ENCODE results near the gene SLC12A8.

DNA sequence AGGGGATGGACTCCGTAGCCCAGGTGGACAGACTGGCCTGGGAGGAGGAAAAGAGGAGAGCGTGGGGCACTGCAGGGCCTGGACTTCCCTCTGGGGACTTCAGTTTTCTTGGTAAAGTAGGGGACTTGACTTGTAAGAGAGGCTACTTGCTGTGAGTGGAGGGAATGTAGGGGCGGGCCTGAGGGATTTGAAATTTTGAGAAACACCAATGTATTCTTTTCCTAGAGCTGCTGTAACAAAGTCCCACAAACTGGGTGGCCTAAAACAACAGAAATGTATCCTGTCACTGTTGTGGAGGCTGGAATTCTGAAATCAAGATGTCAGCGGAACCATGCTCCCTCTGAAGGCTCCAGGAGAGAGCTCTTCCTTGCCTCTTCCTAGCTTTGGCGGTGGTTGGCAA, 150.9 kb downstream of the SLC12A8 start:
- no peak for TF ChIP-seq TAF1 (IDR thresholded peaks at IDR 0.05; ENCODE audit: borderline replicate concordance, low read depth, low read length)
- no peak for TF ChIP-seq POLR2A (IDR thresholded peaks at IDR 0.05; ENCODE audit: low read depth, low read length)

Measured in GM12892 (cell line).